Measurements from ENCODE around the gene PEG3. TPM values are rescaled to one million over a fixed set of nuclear protein-coding genes. Genes with fewer than 3 reads are reported as not detected.

The PEG3 gene
- total RNA-seq (3.9 and 5.6 TPM in 2 replicates), polyA plus RNA-seq (0.06 and 0.22 TPM in 2 replicates), polyA minus RNA-seq (ENCODE audit: low replicate concordance) (0.15 and 0.55 TPM in 2 replicates)
- 0.07 and 0.17 TPM in 2 replicates for polyA plus RNA-seq (2012)

GRCh38 chr19:56840451-56841192 is at the start of gene PEG3, which contains the start of gene ZIM2:
Gene PEG3 (minus strand): TSS chr19:56840726. CDS start chr19:56824655, 16,071 bp downstream.
Gene ZIM2 (minus strand): TSS chr19:56840726. CDS start chr19:56824277, 16,449 bp downstream.
- Histone ChIP-seq H3K27ac (ENCODE audit: insufficient read depth, low read length) (no peak within 1 kb of the TSS), H3K27me3 (ENCODE audit: control insufficient read depth, insufficient read depth, low read length) (no peaks in the 10 kb centered on the region), H3K4me1 (ENCODE audit: control insufficient read depth, extremely low read depth, insufficient read depth, low read length) (no peaks in the 10 kb centered on the region), H4K20me1 (ENCODE audit: control insufficient read depth, extremely low read depth, insufficient read depth, low read length) (no peaks in the 10 kb centered on the region), H3K9me3 (ENCODE audit: control insufficient read depth, insufficient read depth, low read depth, low read length) (no peaks in the 10 kb centered on the region), H3K4me3 (replicated peaks in 1 of 4; ENCODE audit: control extremely low read depth in 1 of 4, insufficient read depth in 1 of 4, low read depth in 3 of 4, low read length in 4 of 4) (peak within 1 kb of the TSS in 2 of 4 experiments; percentile 20 to 32), H3K4me2 (ENCODE audit: extremely low read depth, insufficient read depth, low read length) (no peak within 1 kb of the TSS), H3K36me3 (ENCODE audit: control insufficient read depth, insufficient read depth, low read length) (no peaks in the 10 kb centered on the region), H3K9ac (ENCODE audit: insufficient read depth, low read length) (no peak within 1 kb of the TSS), H3K79me2 (ENCODE audit: control insufficient read depth, insufficient read depth, low read length) (no peaks in the 10 kb centered on the region), H2AFZ (ENCODE audit: low read length) (no peak within 1 kb of the TSS)
- DNase-seq (ENCODE audit: low read depth in 2 of 2): peak in 1 of 2 donors; percentile 12
- TF ChIP-seq CTCF (conservative IDR thresholded peaks at IDR 0.05 in 1 of 2, IDR thresholded peaks at IDR 0.05 in 1 of 2; ENCODE audit: low read depth in 1 of 2, low read length in 2 of 2): no peak
- no peak for TF ChIP-seq EZH2 (IDR thresholded peaks at IDR 0.05; ENCODE audit: low read length, missing control alignments)

GRCh38 chr19:56885173-56885985 is 44.9 kb upstream of the PEG3 start:
- Histone ChIP-seq H3K4me1 (ENCODE audit: control insufficient read depth, extremely low read depth, insufficient read depth, low read length) (no peaks in the 10 kb centered on the region), H2AFZ (ENCODE audit: low read length) (no peak overlapping the region), H3K4me2 (ENCODE audit: extremely low read depth, insufficient read depth, low read length) (no peak overlapping the region), H3K4me3 (replicated peaks in 1 of 4; ENCODE audit: control extremely low read depth in 1 of 4, insufficient read depth in 1 of 4, low read depth in 3 of 4, low read length in 4 of 4) (no peak overlapping the region), H4K20me1 (ENCODE audit: control insufficient read depth, extremely low read depth, insufficient read depth, low read length) (no peaks in the 10 kb centered on the region), H3K79me2 (ENCODE audit: control insufficient read depth, insufficient read depth, low read length) (no peaks in the 10 kb centered on the region), H3K27ac (ENCODE audit: insufficient read depth, low read length) (no peak overlapping the region), H3K9ac (ENCODE audit: insufficient read depth, low read length) (no peak overlapping the region), H3K27me3 (ENCODE audit: control insufficient read depth, insufficient read depth, low read length) (no peaks in the 10 kb centered on the region), H3K9me3 (ENCODE audit: control insufficient read depth, insufficient read depth, low read depth, low read length) (no peaks in the 10 kb centered on the region), H3K36me3 (ENCODE audit: control insufficient read depth, insufficient read depth, low read length) (no peaks in the 10 kb centered on the region)
- TF ChIP-seq EZH2 (IDR thresholded peaks at IDR 0.05; ENCODE audit: low read length, missing control alignments) (no peak), CTCF (conservative IDR thresholded peaks at IDR 0.05 in 1 of 2, IDR thresholded peaks at IDR 0.05 in 1 of 2; ENCODE audit: low read depth in 1 of 2, low read length in 2 of 2) (no peak)
- no peak for DNase-seq (ENCODE audit: low read depth in 2 of 2)

GRCh38 chr19:56884441-56884840 is 43.9 kb upstream of the PEG3 start:
- Histone ChIP-seq H3K27me3 (ENCODE audit: control insufficient read depth, insufficient read depth, low read length) (no peaks in the 10 kb centered on the region), H4K20me1 (ENCODE audit: control insufficient read depth, extremely low read depth, insufficient read depth, low read length) (no peaks in the 10 kb centered on the region), H3K9me3 (ENCODE audit: control insufficient read depth, insufficient read depth, low read depth, low read length) (no peaks in the 10 kb centered on the region), H3K9ac (ENCODE audit: insufficient read depth, low read length) (no peak overlapping the region), H3K4me2 (ENCODE audit: extremely low read depth, insufficient read depth, low read length) (no peak overlapping the region), H3K36me3 (ENCODE audit: control insufficient read depth, insufficient read depth, low read length) (no peaks in the 10 kb centered on the region), H3K4me3 (replicated peaks in 1 of 4; ENCODE audit: control extremely low read depth in 1 of 4, insufficient read depth in 1 of 4, low read depth in 3 of 4, low read length in 4 of 4) (no peak overlapping the region), H2AFZ (ENCODE audit: low read length) (no peak overlapping the region), H3K27ac (ENCODE audit: insufficient read depth, low read length) (no peak overlapping the region), H3K4me1 (ENCODE audit: control insufficient read depth, extremely low read depth, insufficient read depth, low read length) (no peaks in the 10 kb centered on the region), H3K79me2 (ENCODE audit: control insufficient read depth, insufficient read depth, low read length) (no peaks in the 10 kb centered on the region)
- no peak for DNase-seq (ENCODE audit: low read depth in 2 of 2)
- TF ChIP-seq EZH2 (IDR thresholded peaks at IDR 0.05; ENCODE audit: low read length, missing control alignments) (no peak), CTCF (conservative IDR thresholded peaks at IDR 0.05 in 1 of 2, IDR thresholded peaks at IDR 0.05 in 1 of 2; ENCODE audit: low read depth in 1 of 2, low read length in 2 of 2) (no peak)
